A673 (cell line): Measurements from ENCODE around the gene ACAD11.

Experiments used
- CTCF ChIP-seq: fragments of 300-800, 200-600 bp; sonication (generic); conservative IDR thresholded peaks from 2 replicates; pipeline ENCODE4 v1.5.1; 2017; ENCODE audit warnings: low read depth, mild to moderate bottlenecking, antibody characterized with exemption, low read length, moderate library complexity, mixed read lengths
- EZH2 ChIP-seq: fragments of 200-600 bp; sonication (generic); IDR thresholded peaks from 2 replicates; pipeline ENCODE4 v1.6.1; 2017; ENCODE audit warnings: borderline replicate concordance, low read depth, mild to moderate bottlenecking, mixed read lengths, antibody characterized with exemption, low read length; ENCODE audit not compliant: poor library complexity, severe bottlenecking

DNA sequence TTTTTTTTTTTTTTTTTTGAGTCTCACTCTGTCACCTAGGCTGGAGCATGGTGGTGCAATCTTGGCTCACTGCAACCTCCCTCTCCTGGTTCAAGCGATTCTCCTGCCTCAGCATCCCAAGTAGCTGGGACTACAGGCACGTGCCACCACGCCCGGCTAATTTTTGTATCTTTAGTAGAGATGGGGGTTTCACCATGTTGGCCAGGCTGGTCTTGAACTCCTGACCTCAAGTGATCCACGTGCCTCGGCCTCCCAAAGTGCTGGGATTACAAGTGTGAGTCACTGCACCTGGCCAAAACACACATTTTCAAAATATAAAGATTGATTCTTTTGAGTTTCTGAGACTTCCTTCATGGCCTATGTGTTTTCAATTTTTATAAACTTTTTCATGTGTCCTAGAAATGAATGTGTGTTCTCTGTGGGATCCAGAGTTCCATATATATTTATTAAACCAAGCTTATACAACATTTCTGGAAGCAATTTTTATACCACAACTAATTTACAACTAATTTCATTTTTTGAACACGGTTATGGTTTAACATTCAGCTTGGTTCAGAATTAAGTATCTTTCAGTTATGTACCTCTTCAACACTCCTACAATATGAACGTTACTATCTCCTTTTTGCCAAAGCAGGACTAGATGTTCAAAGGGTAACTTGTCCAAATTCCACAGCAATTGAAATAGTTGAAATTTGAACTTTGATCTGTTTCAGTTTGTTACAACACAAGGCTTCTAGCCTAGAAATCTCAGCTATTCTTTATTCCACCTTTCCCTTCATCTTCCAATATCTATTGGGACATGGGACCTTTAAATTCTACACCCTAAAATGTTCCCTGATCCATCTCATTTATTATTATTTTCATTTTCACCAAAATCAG is 1.5 kb downstream of the ACAD11 start:
- TF ChIP-seq CTCF (no peak), EZH2 (no peak)
